ENCODE measurements around the gene SPATA19.
"Not testable (repeated sequence)": the region's sequence is repeated elsewhere in the genome, so short reads cannot be mapped to it uniquely, and the experiment has no call there.

The SPATA19 gene

GRCh38 chr11:133845413-133845812 lies at the start of gene SPATA19:
TSS of gene SPATA19 (minus strand) at chr11:133845513. CDS start at chr11:133845446, 67 bp downstream.
- DNase-seq: no peak

- DNase-seq: no peak
Observed at GRCh38 chr11:133895061-133895479, 49.8 kb upstream of the SPATA19 start.

GRCh38 chr11:133893381-133893780 lies 48.1 kb upstream of the SPATA19 start:
- no peak for DNase-seq

- no peak for DNase-seq
Observed at GRCh38 chr11:133892584-133893380, 47.5 kb upstream of the SPATA19 start.

- no peak for DNase-seq
Observed at GRCh38 chr11:133892126-133892525, 46.8 kb upstream of the SPATA19 start.

GRCh38 chr11:133889893-133890292 lies 44.6 kb upstream of the SPATA19 start:
- DNase-seq: no peak

GRCh38 chr11:133889188-133889587 lies 43.9 kb upstream of the SPATA19 start:
- DNase-seq: no peak

GRCh38 chr11:133887692-133888332 lies 42.5 kb upstream of the SPATA19 start:
- DNase-seq: no peak

GRCh38 chr11:133886029-133886428 lies 40.7 kb upstream of the SPATA19 start:
- no peak for DNase-seq

GRCh38 chr11:133872160-133872559 lies 26.8 kb upstream of the SPATA19 start:
- no peak for DNase-seq

GRCh38 chr11:133867456-133867855 lies 22.1 kb upstream of the SPATA19 start:
- DNase-seq: no peak

- no peak for DNase-seq
Observed at GRCh38 chr11:133865466-133865865, 20.2 kb upstream of the SPATA19 start.

- DNase-seq: no peak
Observed at GRCh38 chr11:133864756-133865155, 19.4 kb upstream of the SPATA19 start.

GRCh38 chr11:133860151-133860550 lies 14.8 kb upstream of the SPATA19 start:
- DNase-seq: no peak

- DNase-seq: not testable (repeated sequence)
Observed at GRCh38 chr11:133854330-133854960, 9.1 kb upstream of the SPATA19 start.

GRCh38 chr11:133844217-133844616 lies 1.1 kb downstream of the SPATA19 start:
- DNase-seq: no peak

GRCh38 chr11:133843454-133843987 lies 1.8 kb downstream of the SPATA19 start:
- DNase-seq: no peak

GRCh38 chr11:133842730-133843129 lies 2.6 kb downstream of the SPATA19 start:
- DNase-seq: no peak

GRCh38 chr11:133842053-133842452 lies 3.3 kb downstream of the SPATA19 start:
- no peak for DNase-seq

GRCh38 chr11:133841279-133842043 lies 3.9 kb downstream of the SPATA19 start:
- no peak for DNase-seq

GRCh38 chr11:133840479-133840941 lies 4.8 kb downstream of the SPATA19 start:
- DNase-seq: no peak
